ENCODE data around the gene CTXN3.
"Not testable (repeated sequence)": the region's sequence is repeated elsewhere in the genome, so short reads cannot be mapped to it uniquely, and the experiment has no call there.

CTXN3 gene

DNA sequence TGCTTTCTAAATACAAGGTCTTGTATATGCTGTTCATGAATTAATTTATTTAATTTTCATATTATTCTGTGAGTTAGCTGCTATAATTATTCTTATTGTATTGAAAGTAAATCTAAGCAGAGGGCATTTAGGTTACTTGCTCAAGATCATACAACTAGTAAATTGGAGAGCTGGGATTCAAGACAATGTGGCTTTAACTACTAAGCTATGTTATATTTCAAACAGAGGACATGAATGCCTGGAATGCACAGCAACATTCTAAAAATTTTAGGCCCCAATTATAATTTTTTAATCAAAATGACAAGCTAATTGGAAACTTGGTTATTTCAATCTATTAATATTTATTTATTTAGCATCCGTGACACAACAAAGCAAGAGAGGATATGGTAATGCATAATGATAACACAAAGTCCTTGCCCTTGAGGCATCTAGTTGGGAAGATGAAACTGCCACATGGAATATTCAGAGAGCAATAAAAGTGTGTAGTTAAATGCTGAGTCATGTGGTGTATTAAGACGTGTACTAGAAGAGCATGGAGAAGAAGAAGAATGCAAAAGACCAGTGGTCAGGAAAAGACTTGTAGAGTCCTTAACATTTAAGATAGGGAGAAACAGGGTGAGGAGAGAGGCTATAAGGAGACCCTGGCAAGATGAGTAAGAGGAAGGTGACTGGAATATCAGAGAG lies 24.4 kb downstream of the CTXN3 start:
- H3K4me3 ChIP-seq (ENCODE audit: low read depth, low read length) = no peak overlapping the region
- no peak for DNase-seq (ENCODE audit: low read depth)
- TF ChIP-seq, protein P1, sequence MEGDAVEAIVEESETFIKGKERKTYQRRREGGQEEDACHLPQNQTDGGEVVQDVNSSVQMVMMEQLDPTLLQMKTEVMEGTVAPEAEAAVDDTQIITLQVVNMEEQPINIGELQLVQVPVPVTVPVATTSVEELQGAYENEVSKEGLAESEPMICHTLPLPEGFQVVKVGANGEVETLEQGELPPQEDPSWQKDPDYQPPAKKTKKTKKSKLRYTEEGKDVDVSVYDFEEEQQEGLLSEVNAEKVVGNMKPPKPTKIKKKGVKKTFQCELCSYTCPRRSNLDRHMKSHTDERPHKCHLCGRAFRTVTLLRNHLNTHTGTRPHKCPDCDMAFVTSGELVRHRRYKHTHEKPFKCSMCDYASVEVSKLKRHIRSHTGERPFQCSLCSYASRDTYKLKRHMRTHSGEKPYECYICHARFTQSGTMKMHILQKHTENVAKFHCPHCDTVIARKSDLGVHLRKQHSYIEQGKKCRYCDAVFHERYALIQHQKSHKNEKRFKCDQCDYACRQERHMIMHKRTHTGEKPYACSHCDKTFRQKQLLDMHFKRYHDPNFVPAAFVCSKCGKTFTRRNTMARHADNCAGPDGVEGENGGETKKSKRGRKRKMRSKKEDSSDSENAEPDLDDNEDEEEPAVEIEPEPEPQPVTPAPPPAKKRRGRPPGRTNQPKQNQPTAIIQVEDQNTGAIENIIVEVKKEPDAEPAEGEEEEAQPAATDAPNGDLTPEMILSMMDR (IDR thresholded peaks at IDR 0.05; ENCODE audit: insufficient read depth, low read depth, low read length, missing control alignments) = no peak

DNA sequence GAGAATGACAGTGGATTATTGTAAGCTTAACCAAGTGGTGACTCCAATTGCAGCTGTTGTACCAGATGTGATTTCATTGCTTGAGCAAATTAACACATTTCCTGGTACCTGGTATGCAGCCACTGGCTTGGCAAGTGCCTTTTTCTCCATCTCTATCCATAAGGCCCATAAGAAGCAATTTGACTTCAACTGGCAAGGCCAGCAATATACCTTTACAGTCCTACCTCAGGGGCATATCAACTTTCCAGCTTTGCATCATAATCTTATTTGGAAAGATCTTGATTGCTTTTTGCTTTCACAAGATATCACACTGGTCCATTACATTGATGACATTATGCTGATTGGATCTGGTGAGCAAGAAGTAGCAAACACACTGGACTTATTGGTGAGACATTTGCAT lies 28.1 kb downstream of the CTXN3 start:
- H3K4me3 ChIP-seq (ENCODE audit: low read depth, low read length); DNase-seq (ENCODE audit: low read depth): not testable (repeated sequence)

DNA sequence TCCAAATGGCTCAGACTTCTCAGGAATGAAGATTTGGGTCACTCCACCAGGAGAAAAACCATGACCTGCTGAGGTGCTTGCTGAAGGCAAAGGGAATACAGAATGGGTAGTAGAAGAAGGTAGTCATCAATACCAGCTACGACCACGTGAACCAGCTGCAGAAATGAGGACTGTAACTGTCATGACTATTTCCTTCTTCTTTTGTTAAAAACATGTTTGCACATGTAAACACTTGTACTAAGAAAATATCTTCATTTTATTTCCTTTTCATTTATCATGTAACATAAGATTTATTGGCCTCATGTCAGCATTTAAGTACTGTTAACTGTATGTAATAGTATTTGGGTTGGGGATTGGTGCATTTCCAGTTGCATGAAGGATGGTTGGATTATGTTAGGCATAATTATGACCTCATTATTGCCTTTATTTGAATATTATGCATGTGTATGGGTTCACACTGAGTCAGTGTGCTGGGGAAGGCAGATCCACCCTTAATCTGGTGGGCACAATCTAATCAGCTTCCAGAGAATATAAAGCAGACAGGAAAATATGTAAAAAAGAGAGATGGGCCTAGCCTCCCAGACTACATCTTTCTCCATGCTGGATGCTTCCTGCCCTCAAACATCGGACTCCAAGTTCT lies 30.9 kb downstream of the CTXN3 start:
- DNase-seq (ENCODE audit: low read depth); H3K4me3 ChIP-seq (ENCODE audit: low read depth, low read length): not testable (repeated sequence)

DNA sequence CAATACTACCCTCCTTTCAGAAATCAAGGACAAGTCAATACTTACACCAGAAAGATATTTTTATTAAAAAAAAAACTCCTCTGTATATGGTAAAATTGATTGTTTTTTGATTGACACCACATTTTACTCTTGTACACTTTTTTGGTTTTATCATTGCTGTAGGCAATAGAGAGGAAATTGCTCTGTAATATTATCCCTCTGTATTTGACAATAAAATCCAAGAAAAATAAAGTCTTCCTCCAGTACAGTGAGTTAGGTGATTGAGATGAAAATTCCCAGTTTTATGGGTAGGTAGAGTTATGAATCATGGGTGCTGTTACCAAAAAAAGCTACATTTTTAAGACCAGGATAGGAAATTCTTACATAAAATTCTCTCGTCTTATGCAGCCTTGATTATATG lies 31.7 kb downstream of the CTXN3 start:
- TF ChIP-seq, protein P1 (IDR thresholded peaks at IDR 0.05; ENCODE audit: insufficient read depth, low read depth, low read length, missing control alignments) = no peak
- DNase-seq (ENCODE audit: low read depth) = no peak
- H3K4me3 ChIP-seq (ENCODE audit: low read depth, low read length) = no peak overlapping the region

DNA sequence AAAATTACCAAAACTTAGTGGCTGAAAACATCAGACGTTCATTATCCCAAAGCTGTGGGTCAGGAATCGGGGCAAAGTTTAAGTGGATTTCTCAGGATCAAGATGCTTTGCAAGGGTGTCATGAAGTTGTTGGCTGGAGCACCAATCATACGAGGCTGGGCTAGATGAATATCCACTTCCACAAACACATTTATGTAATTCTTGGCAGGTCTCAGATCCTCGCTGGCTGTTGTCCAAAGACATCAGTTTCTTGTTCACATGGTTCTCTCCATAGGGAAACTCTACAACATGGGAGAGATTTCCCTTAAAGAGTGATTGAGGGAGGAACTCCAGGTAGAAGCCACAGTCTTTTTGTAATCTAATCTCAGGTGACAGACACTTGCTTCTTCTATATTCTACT lies 34.1 kb downstream of the CTXN3 start:
- TF ChIP-seq, protein P1 (IDR thresholded peaks at IDR 0.05; ENCODE audit: insufficient read depth, low read depth, low read length, missing control alignments) = no peak
- DNase-seq (ENCODE audit: low read depth) = no peak
- no peak overlapping the region for H3K4me3 ChIP-seq (ENCODE audit: low read depth, low read length)

DNA sequence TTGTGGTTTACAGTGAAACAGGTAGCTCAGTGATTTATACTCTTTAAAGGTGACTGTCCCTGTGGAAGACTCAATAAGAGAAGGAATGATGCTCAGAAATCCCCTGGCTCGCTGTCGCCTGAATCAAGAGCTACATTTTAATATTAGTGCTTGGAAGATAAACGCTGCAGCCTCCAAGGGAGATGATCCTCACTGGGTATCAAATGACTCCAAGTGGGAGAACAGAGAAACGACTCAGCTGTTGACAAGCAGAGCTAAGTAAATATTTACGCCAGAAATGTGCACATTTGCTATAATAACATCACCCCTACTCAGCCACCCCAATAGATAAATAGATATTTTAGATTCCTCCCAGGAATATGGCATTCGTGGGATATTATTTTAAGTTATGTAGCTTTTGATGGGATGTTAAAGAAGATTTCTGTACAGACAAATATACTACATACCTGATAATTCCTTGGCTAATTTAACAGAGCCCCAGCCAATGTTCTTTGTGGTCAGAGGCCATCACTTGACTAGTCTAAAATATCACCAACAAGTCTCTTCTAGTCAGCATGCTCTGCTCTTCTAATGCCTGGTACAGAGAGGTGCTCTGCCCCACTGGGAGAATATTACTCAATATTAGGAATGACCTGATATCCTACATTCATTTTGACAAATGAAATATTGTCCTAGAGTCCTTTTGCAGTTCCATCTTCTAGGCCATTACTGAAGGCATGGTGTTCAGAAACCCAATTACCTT lies 36.0 kb downstream of the CTXN3 start:
- TF ChIP-seq, protein P1 (IDR thresholded peaks at IDR 0.05; ENCODE audit: insufficient read depth, low read depth, low read length, missing control alignments) = no peak
- no peak overlapping the region for H3K4me3 ChIP-seq (ENCODE audit: low read depth, low read length)

DNA sequence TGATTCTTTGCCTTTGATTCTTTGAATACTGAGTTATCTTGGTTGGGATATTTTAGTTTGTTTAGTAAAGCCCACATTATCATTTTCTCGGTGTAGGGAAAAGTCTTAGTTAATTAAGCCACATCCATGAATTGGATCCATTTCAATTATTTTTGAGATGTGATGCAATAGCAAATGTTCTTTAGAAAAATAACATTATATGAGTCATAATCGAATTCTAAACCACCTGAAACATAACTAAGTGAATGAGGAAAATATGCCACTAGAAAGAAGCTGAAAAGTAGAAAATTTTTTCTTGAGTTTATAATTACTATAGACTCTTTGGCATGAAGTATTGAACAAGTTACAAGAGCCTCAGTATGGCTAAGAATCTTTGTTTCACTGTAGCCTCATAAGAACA lies 36.8 kb downstream of the CTXN3 start:
- TF ChIP-seq, protein P1 (IDR thresholded peaks at IDR 0.05; ENCODE audit: insufficient read depth, low read depth, low read length, missing control alignments) = no peak
- DNase-seq (ENCODE audit: low read depth) = no peak
- no peak overlapping the region for H3K4me3 ChIP-seq (ENCODE audit: low read depth, low read length)

More for the DNA sequence above, 36.0 kb downstream of the CTXN3 start:
- no peak for DNase-seq (ENCODE audit: low read depth)

All from GM12865 (cell line).